Measurements from ENCODE around the gene ADGRE1.
"Not testable (repeated sequence)": the region's sequence is repeated elsewhere in the genome, so short reads cannot be mapped to it uniquely, and the experiment has no call there.

Gene ADGRE1, protein sequence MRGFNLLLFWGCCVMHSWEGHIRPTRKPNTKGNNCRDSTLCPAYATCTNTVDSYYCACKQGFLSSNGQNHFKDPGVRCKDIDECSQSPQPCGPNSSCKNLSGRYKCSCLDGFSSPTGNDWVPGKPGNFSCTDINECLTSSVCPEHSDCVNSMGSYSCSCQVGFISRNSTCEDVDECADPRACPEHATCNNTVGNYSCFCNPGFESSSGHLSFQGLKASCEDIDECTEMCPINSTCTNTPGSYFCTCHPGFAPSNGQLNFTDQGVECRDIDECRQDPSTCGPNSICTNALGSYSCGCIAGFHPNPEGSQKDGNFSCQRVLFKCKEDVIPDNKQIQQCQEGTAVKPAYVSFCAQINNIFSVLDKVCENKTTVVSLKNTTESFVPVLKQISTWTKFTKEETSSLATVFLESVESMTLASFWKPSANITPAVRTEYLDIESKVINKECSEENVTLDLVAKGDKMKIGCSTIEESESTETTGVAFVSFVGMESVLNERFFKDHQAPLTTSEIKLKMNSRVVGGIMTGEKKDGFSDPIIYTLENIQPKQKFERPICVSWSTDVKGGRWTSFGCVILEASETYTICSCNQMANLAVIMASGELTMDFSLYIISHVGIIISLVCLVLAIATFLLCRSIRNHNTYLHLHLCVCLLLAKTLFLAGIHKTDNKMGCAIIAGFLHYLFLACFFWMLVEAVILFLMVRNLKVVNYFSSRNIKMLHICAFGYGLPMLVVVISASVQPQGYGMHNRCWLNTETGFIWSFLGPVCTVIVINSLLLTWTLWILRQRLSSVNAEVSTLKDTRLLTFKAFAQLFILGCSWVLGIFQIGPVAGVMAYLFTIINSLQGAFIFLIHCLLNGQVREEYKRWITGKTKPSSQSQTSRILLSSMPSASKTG

GRCh38 chr19:6887316-6887715, at the start of gene ADGRE1:
Gene ADGRE1 (plus strand): TSS chr19:6887579. CDS start chr19:6887609, 30 bp downstream.
- no peak for DNase-seq (ENCODE audit: low read depth)

- no peak for DNase-seq (ENCODE audit: low read depth)
Measured at GRCh38 chr19:6838062-6838655, 49.2 kb upstream of the ADGRE1 start.

DNA sequence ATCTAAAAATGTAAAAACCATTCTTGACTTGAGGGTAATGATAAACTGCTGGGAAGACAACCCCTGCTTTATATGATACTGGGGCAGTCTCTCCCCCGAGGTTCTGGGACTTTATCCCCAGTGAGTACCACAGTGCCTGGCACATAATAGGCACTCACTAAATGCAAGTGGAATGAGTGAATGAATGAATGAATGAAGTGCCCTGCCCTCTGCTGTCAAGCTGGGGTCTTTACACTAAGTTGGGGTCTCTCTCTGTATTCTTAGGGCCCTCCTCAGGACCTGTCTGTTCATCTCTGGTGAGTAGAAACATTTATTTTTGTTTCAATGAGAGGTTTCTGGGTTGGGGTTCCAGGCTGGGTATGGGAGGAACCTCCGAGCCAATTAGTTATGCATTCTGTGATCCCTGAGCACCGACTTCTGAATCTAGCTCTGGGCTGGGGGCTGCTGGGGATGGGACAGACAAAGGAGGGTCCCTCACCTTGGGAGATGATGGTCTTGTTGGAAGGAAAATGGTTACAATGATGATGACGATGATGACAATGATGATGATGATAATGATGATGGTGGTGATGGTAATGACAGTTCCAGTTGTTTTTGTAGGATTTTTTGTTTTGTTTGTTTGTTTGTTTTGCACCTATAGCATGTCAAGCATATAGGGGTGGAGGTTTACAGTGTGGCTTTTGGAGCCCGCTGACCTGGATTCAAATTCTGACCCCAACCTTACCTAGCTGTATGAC, 44.3 kb upstream of the ADGRE1 start:
- DNase-seq (ENCODE audit: low read depth) = no peak

GRCh38 chr19:6847828-6848200, 39.6 kb upstream of the ADGRE1 start:
- no peak for DNase-seq (ENCODE audit: low read depth)

GRCh38 chr19:6848986-6849385, 38.4 kb upstream of the ADGRE1 start:
- no peak for DNase-seq (ENCODE audit: low read depth)

DNA sequence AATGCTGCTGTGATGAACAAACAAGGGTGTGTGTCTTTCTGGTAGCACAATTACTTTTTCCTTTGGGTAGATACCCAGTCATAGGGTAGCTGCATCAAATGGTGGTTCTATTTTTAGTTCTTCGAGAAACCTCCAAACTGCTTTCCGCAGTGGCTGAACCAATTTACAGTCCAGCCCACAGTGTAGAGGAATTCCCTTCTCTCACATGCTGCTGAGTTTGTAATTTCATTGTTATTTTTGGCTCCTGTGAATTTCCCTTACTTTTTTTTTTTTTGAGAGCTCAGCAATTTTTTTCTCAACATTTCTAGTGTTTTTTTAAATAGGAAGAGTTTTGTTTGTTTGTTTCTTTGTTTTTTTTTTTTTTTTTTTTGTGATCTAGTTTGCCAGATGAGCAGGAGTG, 37.5 kb upstream of the ADGRE1 start:
- no peak for DNase-seq (ENCODE audit: low read depth)

- DNase-seq (ENCODE audit: low read depth) = no peak
Measured at GRCh38 chr19:6851359-6851758, 36.0 kb upstream of the ADGRE1 start.

DNA sequence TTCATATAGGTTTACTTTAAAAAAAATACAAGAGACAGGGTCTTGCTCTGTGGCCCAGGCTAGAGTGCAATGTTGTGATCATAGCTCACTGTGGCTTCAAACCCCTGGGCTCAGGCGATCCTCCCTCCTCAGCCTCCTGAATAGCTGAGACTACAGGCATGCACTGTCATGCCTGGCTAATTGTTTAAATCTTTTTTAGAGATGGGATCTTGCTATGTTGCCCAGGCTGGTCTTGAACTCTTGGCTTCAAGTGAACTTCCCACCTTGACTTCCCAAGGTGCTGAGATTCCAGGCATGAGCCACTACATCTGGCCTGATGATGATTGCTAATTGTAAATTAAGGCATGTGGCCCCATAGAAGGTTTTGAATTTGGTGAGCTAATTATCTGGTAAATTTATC, 35.4 kb upstream of the ADGRE1 start:
- no peak for DNase-seq (ENCODE audit: low read depth)

- DNase-seq (ENCODE audit: low read depth) = no peak
Measured at GRCh38 chr19:6853868-6854267, 33.5 kb upstream of the ADGRE1 start.

GRCh38 chr19:6854758-6855157, 32.6 kb upstream of the ADGRE1 start:
- no peak for DNase-seq (ENCODE audit: low read depth)

- no peak for DNase-seq (ENCODE audit: low read depth)
Measured at GRCh38 chr19:6856749-6857372, 30.5 kb upstream of the ADGRE1 start.

DNA sequence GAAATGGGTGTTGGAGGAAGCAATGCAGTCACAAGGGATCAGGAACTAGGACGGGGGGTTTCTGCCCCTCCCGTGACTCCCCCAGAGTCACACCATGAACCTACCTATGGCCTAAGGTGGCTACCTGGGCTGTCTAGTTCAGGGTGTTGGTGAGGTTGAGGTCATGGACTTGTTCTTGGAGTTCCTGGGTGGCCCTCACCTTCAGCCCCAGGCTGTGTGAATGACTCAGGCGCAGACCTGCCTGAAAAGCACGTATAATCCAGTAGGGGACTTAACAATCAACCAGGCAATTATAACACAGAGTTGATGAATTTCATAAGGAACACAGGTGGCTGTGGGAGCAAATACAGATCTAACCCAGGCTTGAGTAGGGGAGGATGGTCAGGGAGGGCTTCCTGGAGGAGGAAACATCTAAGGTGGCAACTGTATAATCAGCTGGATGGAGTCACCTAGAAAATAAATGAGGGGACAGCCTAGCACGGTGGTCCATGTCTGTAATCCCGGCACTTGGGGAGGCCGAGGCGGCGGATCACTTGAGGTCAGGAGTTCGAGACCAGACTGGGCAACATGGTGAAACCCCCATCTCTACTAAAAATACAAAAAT, 25.6 kb upstream of the ADGRE1 start:
- no peak for DNase-seq (ENCODE audit: low read depth)

DNA sequence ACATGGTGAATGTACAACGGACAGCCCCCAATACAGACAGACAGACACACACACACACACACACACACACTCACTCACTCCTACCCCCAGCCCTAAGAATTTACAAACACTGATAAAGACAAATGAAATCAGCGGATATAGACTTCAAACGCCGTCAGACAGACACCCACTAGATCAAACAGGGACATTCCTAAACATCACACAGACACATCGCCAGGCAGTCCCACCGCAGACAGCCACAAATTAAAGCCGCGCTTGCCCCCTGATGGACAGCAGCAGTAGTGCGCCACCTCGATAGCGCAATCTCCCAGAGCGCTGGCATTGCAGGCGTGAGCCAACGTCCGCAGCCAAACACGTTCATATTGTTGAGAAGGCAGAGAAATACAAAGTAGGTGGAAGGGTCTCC, 24.7 kb upstream of the ADGRE1 start:
- peak; percentile 82 for DNase-seq (ENCODE audit: low read depth)

GRCh38 chr19:6864325-6864940, 22.9 kb upstream of the ADGRE1 start:
- DNase-seq (ENCODE audit: low read depth) = no peak

DNA sequence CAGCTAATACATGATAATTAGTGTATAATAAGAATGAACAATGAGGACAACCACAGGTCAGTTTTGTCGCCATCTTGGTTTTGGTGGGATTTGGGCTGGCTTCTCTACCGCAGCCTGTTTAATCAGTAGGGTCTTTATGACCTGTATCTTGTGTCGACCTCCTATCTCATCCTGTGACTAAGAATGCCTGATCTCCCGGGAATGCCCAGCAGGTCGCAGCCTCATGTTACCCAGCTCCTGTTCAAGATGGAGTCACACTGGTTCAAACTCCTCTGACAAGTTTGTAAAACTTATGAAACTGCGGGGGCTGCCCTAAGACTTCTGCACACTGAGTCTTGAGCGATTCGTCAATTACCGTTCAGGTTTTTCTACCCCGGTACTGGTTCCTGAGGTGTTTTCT, 21.5 kb upstream of the ADGRE1 start:
- DNase-seq (ENCODE audit: low read depth) = no peak

GRCh38 chr19:6866741-6867151, 20.6 kb upstream of the ADGRE1 start:
- no peak for DNase-seq (ENCODE audit: low read depth)

DNA sequence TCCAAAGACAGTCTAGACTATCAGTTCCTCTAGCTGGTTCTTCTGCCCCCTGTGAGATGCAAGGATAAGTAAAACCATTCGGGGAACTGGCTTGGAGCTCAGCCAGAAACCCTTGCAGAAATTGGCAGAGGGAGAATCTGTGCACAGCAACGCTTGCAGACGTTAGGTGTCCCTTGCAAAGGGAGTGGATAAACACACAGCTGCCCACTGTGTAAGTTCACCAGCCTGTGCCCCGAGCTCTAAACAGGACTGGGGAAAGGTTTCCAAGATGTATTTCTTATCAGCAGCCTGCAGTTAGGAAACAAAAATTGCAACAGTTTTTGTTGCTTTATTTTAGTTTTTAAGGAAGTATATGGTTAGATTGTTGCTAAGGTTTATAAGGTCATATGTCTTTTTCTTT, 19.0 kb upstream of the ADGRE1 start:
- DNase-seq (ENCODE audit: low read depth) = no peak

DNA sequence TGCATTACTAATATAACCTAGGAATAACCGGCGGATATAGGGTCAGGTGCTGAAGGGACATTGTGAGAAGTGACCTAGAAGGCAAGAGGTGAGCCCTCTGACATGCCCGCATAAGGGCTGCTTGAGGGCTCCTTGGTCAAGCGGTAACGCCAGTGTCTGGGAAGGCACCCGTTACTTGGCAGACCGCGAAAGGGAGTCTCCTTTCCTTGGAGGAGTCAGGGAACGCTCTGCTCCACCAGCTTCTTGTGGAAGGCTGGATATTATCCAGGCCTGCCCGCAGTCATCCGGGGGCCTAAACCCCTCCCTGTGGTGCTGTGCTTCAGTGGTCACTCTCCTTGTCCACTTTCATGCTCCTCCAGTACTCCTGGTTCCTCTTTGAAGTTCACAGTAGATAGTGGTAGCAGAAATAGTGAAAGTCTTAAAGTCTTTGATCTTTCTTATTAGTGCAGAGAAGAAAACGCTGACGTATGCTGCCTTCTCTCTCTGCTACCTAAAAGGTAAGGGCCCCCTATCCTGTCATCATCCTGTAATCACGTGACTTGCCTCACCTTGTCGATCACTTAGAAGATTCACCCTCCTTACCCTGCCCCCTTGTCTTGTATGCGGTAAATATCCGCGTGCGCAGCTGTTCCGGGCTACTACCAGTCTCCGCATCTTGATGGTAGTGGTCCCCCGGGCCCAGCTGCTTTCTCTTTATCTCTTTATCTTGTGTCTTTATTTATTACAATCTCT, 18.1 kb upstream of the ADGRE1 start:
- DNase-seq (ENCODE audit: low read depth) = not testable (repeated sequence)

DNA sequence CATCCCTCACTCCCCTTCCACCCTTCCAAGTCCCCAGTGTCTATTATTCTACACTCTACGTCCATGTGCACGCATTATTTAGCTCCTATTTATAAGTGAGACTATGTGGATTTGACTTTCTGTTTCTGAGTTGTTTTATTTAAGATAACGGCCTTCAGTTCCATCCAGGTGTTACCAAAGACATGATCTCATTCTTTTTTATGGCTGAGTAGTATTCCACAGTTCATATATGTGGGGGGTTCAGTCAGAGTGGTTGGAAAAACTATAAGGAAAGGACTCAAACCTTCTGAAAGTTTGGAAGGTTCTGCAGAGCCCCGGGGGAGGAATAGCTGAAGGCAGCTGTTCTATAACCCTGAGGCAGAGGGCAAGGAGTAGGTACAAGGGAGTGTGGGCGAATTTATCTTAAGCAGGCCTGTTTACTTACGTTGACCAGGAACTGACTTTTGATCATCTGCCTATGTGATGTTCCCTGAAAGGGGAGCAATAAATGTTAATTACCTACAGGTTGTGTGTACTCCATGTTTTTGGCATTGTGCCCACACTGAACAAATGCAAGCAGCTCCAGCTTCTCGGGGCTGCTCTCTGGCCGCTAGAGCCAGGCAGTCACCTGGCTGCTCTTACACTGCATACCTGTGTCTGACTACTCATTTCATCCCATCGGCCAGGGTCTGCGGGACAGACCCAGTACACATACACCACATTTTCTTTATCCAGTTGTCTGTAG, 13.5 kb upstream of the ADGRE1 start:
- DNase-seq (ENCODE audit: low read depth) = no peak

All from stimulated activated CD8-positive, alpha-beta memory T cell treated with anti-CD3 and anti-CD28 coated beads, Interleukin-15, amount 100 ng/mL, for 1 hour (primary cell).